Keratinocyte (primary cell): ENCODE measurements around the gene TMPRSS2. TPM values are rescaled to one million over a fixed set of nuclear protein-coding genes. Genes with fewer than 3 reads are reported as not detected.

Experiments
- DNase-seq: peaks from one replicate; pipeline ENCODE4 v3.0.0-alpha.2; 2011; ENCODE audit warnings: low read depth, missing footprints, low spot score
- FAIRE-seq: peaks from 2 replicates; lab custom pipeline; 2011; peaks lifted over from hg19 to GRCh38; lab: Jason Lieb, UNC
- H2AFZ ChIP-seq: 2 replicates; pipeline ENCODE4 v1.6.0; 2012; ENCODE audit warnings: low read length, control low read depth, inconsistent platforms; ENCODE audit not compliant: control insufficient read depth
- H3K27ac ChIP-seq: 2 replicates; pipeline ENCODE4 v1.5.1; 2011; ENCODE audit warnings: low read length; ENCODE audit not compliant: control insufficient read depth, insufficient read depth
- H3K27me3 ChIP-seq: 3 replicates; pipeline ENCODE4 v1.6.0; 2011; ENCODE audit warnings: low read length; ENCODE audit not compliant: control insufficient read depth, insufficient read depth; ENCODE audit errors: extremely low read depth
- H3K36me3 ChIP-seq, 2 experiments: 2 replicates in 1 of 2; 3 replicates in 1 of 2; pipeline ENCODE4 v1.5.1; 2011; ENCODE audit warnings: low read length in 2 of 2, mild to moderate bottlenecking in 1 of 2; ENCODE audit not compliant: control insufficient read depth in 2 of 2, insufficient read depth in 2 of 2; ENCODE audit errors: extremely low read depth in 1 of 2
- H3K4me1 ChIP-seq: 3 replicates; pipeline ENCODE4 v1.5.1; 2011; ENCODE audit warnings: low read length; ENCODE audit not compliant: control insufficient read depth, insufficient read depth; ENCODE audit errors: extremely low read depth
- H3K4me2 ChIP-seq: 3 replicates; pipeline ENCODE4 v1.6.0; 2011; ENCODE audit warnings: low read depth, low read length; ENCODE audit not compliant: control insufficient read depth, insufficient read depth; ENCODE audit errors: extremely low read depth
- H3K4me3 ChIP-seq, 3 experiments: fragments of 200-600 bp in 1 of 3; sonication (generic) in 1 of 3; 2 replicates in 2 of 3; 3 replicates in 1 of 3; pipeline ENCODE4 v1.5.1; 2011 to 2016; ENCODE audit warnings: low read length in 3 of 3, mild to moderate bottlenecking in 3 of 3, control low read depth in 2 of 3, inconsistent platforms in 1 of 3, low read depth in 1 of 3, mixed read lengths in 1 of 3, mixed run types in 1 of 3, moderate library complexity in 1 of 3; ENCODE audit not compliant: control insufficient read depth in 2 of 3, insufficient read depth in 2 of 3; ENCODE audit errors: extremely low read depth in 1 of 3
- H3K79me2 ChIP-seq: 2 replicates; pipeline ENCODE4 v1.6.0; 2012; ENCODE audit warnings: low read length; ENCODE audit not compliant: control insufficient read depth, insufficient read depth
- H3K9ac ChIP-seq: 3 replicates; pipeline ENCODE4 v1.6.0; 2011; ENCODE audit warnings: low read length; ENCODE audit not compliant: control insufficient read depth, insufficient read depth; ENCODE audit errors: extremely low read depth
- H3K9me1 ChIP-seq: 3 replicates; pipeline ENCODE4 v1.6.0; 2011; ENCODE audit warnings: low read length; ENCODE audit not compliant: control insufficient read depth, insufficient read depth; ENCODE audit errors: extremely low read depth
- H3K9me3 ChIP-seq: 2 replicates; pipeline ENCODE4 v1.5.1; 2012; ENCODE audit warnings: low read depth, low read length; ENCODE audit not compliant: control insufficient read depth
- H4K20me1 ChIP-seq: 3 replicates; pipeline ENCODE4 v1.6.0; 2011; ENCODE audit warnings: low read length; ENCODE audit not compliant: control insufficient read depth, insufficient read depth; ENCODE audit errors: extremely low read depth
- CTCF ChIP-seq, 3 experiments: IDR thresholded peaks in 1 of 3; conservative IDR thresholded peaks in 1 of 3; optimal IDR thresholded peaks in 1 of 3; 2 replicates in 2 of 3; 3 replicates in 1 of 3; pipeline versions ENCODE3 to v1.5.1; 2011; ENCODE audit warnings: low read length in 3 of 3, mild to moderate bottlenecking in 3 of 3, moderate library complexity in 2 of 3, control low read depth in 1 of 3, inconsistent platforms in 1 of 3; ENCODE audit not compliant: insufficient read depth in 2 of 3; ENCODE audit errors: extremely low read depth in 1 of 3
- EZH2 ChIP-seq: IDR thresholded peaks from one replicate; pipeline ENCODE4 v1.6.1; 2012; ENCODE audit warnings: inconsistent platforms, mild to moderate bottlenecking, low read length, moderate library complexity
- dilution Hi-C: fragments of 300-500 bp; cut with MboI; formaldehyde crosslinking; loops from one replicate; pipeline ENCODE4 v1.7.0; 2020; ENCODE audit warnings: low sequenced_read_pairs; ENCODE audit not compliant: extremely low pct_ligation_motif_present
- polyA plus RNA-seq, 5 experiments: library from polyadenylated mRNA; depleted of rRNA in 3 of 5; stranded (reverse) in 3 of 5; stranded (forward) in 1 of 5; unstranded in 1 of 5; fragments of >200 nt; gene quantifications; 1 replicate in 1 of 5; 2 replicates in 3 of 5; 3 replicates in 1 of 5; pipeline versions ENCODE4 v1.2.1 to v1.2.3, GENCODE V29; 2011 to 2012; ENCODE audit warnings: missing spikeins in 2 of 5, low read depth in 1 of 5, low replicate concordance in 1 of 5

Gene TMPRSS2
- polyA plus RNA-seq, 1 donor (not counting 4 experiments of a cell fraction or from before 2014, with no cell fraction given), result not detected

GRCh38 chr21:41483415-41483814 lies 24.5 kb downstream of the TMPRSS2 start:
- H3K79me2 ChIP-seq, result no peaks in the 10 kb centered on the region

GRCh38 chr21:41482980-41483379 lies 25.0 kb downstream of the TMPRSS2 start:
- Histone ChIP-seq H3K36me3 (no peaks in the 10 kb centered on the region), H3K79me2 (no peaks in the 10 kb centered on the region), H2AFZ (no peak overlapping the region), H3K27ac (no peak overlapping the region), H3K27me3 (peaks cover 21% of the 10 kb centered on the region), H3K4me1 (no peaks in the 10 kb centered on the region), H3K9me3 (no peaks in the 10 kb centered on the region), H4K20me1 (no peaks in the 10 kb centered on the region), H3K9me1 (no peaks in the 10 kb centered on the region), H3K4me3 (no peak overlapping the region), H3K9ac (no peak overlapping the region), H3K4me2 (no peak overlapping the region)
- TF ChIP-seq EZH2 (no peak), CTCF (optimal IDR thresholded peaks at IDR 0.05 in 1 of 3, IDR thresholded peaks at IDR 0.05 in 1 of 3, conservative IDR thresholded peaks at IDR 0.05 in 1 of 3; ENCODE audit: extremely low read depth in 1 of 3, insufficient read depth in 2 of 3, low read length in 3 of 3) (no peak)
- FAIRE-seq (no peak), DNase-seq (no peak)
- dilution Hi-C loops, result no loop called here

More at GRCh38 chr21:41483415-41483814, 24.5 kb downstream of the TMPRSS2 start:
- H2AFZ ChIP-seq, result no peak overlapping the region
- H3K27me3 ChIP-seq, result peaks cover 17% of the 10 kb centered on the region
- no peak overlapping the region for H3K9ac ChIP-seq
- H3K36me3 ChIP-seq, result no peaks in the 10 kb centered on the region
- H3K4me3 ChIP-seq, result no peak overlapping the region
- FAIRE-seq (no peak), DNase-seq (no peak)
- H3K9me3 ChIP-seq, result no peaks in the 10 kb centered on the region
- TF ChIP-seq EZH2 (no peak), CTCF (optimal IDR thresholded peaks at IDR 0.05 in 1 of 3, IDR thresholded peaks at IDR 0.05 in 1 of 3, conservative IDR thresholded peaks at IDR 0.05 in 1 of 3; ENCODE audit: extremely low read depth in 1 of 3, insufficient read depth in 2 of 3, low read length in 3 of 3) (no peak)
- H4K20me1 ChIP-seq, result no peaks in the 10 kb centered on the region
- H3K4me1 ChIP-seq, result no peaks in the 10 kb centered on the region
- no peak overlapping the region for H3K27ac ChIP-seq
- dilution Hi-C loops, result no loop called here
- H3K4me2 ChIP-seq, result no peak overlapping the region
- H3K9me1 ChIP-seq, result no peaks in the 10 kb centered on the region
